GM15510 (cell line): ENCODE data around the gene ACVR2A.

Experiments
- POLR2A ChIP-seq: IDR thresholded peaks from 3 replicates; pipeline ENCODE4 v1.6.1; 2011; ENCODE audit warnings: borderline replicate concordance; ENCODE audit not compliant: insufficient read length; ENCODE audit errors: extremely low read depth

The ACVR2A gene

DNA sequence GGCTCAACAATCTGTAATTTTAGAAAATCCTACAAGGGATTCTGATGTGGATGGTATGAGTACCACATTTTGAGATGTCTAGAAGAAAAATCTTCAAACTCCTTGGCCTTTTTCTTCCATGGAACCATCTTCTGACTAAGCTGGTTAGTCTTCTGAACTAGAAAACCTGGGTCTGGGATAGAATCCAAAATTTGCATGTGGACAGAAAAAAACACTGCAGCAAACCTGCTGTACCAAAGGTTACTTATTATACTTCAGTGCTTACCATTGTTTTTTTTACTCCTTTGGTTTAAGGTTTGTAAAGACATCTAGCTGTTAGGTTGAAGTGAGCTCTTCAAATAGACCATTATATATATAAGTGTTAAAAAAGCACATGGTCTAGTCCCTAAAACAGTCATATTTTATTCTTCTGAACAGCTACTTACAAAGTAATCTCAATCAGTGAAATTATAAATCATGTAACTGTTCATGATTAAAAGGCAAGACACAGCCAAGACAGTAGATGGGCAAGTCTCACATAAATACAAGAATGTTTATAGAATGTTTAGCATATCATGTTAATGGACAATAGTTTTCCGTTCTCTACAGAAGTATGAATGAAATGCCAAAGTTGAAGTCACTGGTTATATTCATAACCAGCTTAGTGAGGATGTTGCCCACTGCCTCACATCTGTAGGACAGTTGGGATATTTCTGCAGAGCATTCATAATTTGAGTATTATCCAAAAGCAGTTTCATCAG is 90.2 kb downstream of the ACVR2A start:
- no peak for TF ChIP-seq POLR2A

DNA sequence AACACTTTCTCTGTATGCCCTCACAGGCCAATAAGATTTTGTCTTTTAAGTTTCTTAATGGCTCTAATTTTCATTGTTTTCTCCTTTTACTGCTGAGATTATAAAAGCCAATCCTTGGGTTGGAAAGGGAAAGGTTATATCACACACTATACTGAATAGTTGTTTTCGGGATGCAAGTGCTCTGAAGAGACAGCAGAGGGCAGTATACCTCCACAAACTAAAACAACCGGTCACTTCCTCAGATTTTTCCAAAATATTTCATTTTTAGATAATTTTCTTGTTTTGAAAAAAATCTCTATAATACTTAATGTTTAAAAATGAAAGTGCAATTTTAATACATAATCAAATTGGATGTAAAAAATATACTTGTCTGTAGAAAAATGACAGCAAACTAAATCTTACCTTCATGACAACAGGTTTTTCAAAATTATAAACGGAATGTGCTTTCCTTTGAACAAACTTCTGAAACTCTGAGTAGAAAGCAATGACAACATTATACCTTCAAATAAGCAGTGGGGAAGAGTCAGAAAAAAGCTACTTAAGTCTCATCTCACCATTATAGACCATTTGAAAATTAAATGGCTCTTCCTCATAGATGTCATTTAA is 93.0 kb downstream of the ACVR2A start:
- TF ChIP-seq POLR2A = no peak

DNA sequence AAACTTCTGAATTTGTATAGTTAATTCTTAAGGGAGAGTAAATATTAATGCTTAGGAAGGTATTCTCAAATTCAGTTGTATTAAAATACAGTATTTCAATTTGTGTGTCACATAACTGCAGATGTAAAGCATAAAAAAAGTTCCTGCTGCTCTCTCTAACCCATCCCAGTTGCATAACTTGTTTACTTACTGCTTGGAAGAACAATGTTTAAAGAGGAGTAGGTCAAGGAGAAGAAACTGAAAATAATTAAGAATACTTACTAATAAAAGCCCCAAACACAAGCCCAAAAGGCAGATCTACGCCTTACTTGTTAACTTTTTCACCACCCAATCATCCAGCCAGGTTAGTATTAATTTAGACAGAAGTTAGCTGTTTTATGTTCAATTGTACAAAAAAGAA is 94.5 kb downstream of the ACVR2A start:
- TF ChIP-seq POLR2A = no peak

DNA sequence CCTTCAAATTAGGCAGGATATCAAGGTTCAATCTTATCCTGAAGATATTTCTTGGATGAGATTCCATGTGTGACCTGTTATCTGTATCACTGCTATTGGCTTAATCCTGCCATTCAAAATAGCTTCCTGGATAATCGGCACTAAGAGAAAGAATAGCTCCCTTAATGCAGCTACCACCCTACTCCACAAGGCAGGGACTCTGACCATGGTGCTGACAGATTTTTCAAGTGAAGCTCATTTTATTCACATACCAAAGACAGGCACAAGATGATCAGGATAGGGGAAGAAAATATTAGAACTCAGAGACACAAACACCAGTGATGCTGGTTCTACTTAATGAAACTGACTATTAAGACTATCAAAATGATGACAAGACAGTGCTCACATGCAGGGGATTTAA is 100.8 kb downstream of the ACVR2A start:
- no peak for TF ChIP-seq POLR2A

DNA sequence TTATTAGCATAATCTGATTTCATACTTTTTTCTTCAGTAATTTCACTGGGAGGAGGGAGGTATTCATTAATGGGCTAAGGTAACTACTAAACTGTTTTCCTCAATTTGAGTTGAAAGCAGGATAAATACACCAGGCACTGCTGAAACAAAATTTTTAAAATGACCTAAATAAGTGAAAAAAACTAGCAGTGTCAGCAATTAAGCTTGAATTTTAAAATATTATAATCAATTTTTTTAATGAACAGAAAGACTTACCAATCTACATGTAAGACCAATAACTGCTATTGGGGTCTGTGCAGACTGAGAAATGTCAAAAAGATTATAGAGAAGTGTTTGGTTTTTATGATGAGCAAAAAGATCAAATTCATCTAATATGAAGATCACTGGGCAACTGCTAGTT is 107.3 kb downstream of the ACVR2A start:
- TF ChIP-seq POLR2A = no peak

DNA sequence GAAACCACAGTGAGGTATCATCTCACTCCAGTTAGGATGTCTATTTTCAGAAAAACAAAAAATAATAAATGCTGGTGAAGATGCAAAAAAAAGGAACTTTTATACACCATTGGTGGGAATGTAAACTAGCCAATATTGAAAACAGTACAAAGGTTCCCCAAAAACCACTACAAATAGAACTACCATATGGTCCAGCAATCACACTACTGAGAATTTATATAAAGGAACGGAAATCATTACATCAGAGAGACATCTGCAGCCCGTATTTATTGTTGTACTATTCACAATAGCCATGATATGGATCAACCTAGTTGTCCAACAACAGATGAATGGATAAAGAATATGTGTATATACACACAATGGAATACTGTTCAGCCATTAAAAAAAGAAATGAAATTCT is 123.7 kb downstream of the ACVR2A start:
- TF ChIP-seq POLR2A = no peak

DNA sequence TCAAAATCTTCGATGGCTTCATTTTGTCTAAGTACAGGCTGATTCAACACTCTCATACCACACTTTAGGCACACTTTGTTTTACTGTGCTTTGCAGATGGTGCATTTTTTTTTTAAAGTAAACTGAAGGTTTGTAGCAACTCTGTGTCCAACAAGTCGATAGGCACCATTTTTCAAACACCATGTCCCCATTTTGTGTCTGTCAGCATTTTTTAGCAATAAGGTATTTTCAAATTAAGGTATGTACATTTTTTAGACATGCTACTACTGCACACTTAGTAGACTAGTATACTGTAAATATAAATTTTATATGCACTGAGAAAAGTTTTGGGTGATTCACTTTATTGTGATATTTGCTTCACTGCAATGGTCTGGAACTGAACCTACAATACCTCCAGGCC is 131.3 kb downstream of the ACVR2A start:
- TF ChIP-seq POLR2A = no peak

DNA sequence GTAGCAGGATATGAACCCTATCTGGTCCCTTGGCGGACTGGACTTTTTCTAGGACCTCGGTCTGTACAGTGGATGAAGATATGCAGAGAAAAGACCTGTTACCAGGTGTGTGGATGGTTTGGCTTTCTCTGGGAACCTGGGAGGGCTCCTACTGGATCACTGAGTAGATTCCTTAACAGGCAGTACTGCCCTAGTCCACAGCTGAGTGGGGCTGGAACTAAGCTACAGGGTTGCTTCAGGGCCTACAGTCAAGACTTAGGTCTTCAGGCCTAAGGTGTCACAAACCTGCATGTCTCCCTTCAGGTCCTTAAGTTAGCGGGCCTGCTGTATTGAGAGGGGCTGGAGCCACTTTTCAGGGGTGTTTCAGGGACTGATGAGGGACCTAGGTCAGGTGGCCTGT is 132.8 kb downstream of the ACVR2A start:
- TF ChIP-seq POLR2A = no peak
